Activated CD4-positive, alpha-beta T cell treated with anti-CD3 and anti-CD28 coated beads, Interleukin-2, amount 50 U/mL, for 1 hour (primary cell): ENCODE results near the gene EPB41L1.

ENCODE experiments used
- DNase-seq: peaks from one replicate; pipeline ENCODE4 v3.0.0-alpha.2; 2020

Gene EPB41L1

DNA sequence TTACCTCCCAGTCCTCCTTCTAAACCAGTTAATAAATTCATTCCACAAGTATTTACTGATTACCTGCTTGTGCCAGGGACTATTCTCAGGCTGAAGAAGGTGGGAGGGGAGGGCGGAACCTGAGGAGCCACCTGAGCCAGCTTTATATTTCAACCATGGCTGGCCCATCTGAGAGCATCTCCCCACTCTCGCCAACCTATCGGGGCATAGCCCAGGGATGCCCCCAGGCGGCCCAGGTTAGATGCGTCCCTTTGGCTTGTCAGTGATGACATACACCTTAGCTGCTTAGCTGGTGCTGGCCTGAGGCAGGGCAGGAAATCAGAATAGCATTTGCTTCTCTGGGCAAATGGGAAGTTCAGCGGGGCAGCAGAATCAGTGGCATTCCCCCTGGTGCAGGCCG, 76.8 kb downstream of the EPB41L1 start:
- DNase-seq: no peak

DNA sequence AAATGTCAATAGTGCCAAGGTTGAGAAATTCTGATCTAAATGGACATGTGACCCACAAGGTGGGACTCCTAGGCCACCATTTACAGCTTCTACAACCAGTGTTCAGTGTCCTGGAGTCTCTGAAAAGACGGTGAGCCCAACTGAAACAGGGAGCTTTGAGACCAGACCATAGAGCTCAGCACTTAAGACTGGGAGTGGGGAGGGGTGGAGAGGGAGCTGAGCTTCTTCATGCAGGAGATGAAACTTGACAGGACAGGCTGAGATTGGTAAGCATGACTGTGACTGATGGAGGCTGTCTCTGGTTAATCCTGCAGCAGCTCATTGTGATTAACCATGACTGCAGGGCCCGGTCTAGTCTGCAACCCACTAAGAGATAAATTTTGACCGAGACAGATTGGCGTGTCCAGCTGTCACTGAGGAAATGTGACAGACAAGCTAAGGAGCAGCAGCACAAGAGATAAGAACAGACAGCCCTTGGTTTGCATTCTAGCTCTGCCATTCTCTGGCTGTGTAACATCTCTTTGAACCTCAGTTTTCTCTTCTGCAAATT, 80.3 kb downstream of the EPB41L1 start:
- no peak for DNase-seq

DNA sequence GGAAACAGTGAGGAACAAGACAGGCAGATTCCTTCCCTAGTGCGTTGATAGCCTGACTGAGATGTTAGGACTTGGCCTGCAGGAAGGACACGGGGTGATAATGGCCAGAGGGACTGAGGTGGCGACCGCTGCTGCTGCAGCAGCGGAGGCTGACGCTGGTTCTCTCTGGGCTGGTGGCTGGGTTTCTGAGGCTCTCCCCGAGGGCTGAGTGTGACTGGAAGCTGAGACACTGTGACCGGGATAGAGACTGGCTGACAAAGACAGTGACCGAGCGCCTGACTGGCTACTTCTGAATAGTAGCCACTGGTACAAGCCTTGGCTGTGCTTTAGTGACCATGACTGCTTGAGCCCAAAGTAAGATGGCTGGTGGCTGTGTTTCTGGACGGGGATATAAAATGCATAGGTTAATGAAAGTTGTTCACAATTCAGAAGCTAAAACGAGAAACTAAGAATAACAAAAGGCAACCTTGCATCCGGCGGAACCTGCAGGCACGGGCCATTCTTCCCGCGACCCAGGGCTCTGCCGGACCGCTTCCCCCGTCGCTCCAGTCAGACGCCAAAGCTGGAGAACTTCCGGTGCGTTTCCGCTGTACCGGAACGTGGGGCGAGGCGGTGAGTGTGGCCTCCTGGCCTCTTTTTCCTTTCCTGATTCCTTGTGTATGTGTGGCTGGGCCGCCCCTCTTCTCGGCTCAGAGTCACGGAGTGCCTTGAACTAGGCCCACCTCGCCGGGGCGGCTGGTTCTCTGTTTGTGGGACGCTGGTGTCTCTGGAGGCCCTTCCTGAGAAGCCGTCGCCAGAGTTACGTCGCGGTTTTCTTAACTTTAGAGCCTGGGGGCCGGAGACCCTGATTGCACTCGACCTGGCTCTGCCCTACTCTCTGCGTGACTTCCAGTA, 81.6 kb downstream of the EPB41L1 start, which contains the start of gene AAR2:
AAR2 (plus strand) TSS at position 587 of the 894 bp plus-strand sequence. CDS start 3,391 bp downstream, outside the sequence.
- peak; percentile 73 for DNase-seq

DNA sequence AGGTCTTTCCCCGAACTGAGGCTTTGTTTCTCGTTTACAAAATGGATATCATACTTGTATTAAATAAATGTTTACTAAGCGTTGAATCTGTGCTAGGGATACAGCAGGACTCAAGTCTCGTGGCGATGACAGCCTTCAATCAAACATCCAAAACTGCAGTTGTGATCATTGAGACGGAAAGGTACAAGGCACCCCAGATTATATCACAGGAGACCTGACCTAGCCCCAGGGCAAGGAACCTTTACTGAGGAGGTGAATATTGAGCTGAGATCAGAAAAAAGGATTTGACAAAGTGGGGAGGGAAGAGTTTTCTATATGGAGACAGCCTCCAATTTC, 82.2 kb downstream of the EPB41L1 start:
- no peak for DNase-seq

DNA sequence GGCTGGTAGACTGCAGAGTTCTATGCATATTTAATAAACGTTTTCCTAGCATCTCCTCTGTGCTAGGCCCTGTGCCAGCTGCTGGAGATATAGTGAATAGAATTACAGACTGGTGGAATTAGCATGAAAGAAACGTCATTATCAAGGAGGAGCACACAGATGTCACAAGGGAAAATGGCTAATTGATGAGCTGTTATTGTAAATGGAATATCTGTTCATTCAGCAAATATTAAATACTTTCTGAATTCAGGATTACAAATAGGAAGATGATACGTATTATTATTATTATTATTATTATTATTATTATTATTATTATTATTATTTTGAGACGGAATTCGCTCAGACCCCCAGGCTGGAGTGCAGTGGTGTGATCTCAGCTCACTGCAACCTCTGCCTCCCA, 82.9 kb downstream of the EPB41L1 start:
- DNase-seq: no peak

DNA sequence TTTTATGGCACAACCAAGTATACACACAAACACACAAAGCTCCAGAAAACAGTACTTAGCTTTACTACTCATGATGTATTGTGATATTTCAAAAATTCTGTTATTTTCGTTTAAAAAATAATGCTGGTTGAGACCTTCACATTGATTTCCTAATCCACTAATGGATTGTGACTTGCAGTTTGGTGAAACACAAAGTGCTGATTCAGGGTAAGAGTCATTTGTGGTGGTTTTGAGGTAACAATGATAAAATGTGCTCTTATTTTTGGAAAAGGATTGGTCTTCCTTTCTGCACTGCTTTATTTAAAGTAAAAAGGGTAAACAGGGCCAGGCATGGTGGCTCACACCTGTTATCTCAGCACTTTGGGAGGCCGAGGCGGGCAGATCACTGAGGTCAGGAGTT, 83.6 kb downstream of the EPB41L1 start:
- no peak for DNase-seq

DNA sequence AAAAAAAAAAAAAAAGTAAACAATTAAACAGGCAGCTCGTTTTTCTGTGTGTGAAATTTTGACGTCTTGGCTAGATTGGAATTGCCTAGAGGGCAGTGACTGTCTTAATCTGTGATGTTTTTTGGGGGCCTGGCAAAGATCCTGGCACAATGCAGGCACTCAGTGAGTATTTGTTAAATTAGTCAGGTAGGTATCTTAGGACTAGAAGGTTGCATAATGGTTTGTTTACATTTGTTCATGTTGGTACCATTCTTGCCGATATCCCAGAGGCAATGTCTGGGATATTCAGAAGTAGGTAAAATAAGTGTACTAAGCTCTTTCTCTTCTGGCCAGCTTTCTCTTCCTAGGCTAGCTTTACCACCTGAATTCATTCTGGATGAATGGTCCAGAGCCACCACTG, 84.2 kb downstream of the EPB41L1 start:
- no peak for DNase-seq

DNA sequence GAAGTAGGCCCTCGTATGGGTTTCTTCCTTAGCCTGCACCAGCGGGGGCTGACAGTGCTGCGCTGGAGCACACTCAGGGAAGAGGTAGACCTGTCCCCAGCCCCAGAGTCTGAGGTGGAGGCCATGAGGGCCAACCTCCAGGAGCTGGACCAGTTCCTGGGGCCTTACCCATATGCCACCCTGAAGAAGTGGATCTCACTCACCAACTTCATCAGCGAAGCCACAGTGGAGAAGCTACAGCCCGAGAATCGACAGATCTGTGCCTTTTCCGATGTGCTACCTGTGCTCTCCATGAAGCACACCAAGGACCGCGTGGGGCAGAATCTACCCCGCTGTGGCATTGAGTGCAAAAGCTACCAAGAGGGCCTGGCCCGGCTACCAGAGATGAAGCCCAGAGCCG, 85.5 kb downstream of the EPB41L1 start:
- DNase-seq: no peak

DNA sequence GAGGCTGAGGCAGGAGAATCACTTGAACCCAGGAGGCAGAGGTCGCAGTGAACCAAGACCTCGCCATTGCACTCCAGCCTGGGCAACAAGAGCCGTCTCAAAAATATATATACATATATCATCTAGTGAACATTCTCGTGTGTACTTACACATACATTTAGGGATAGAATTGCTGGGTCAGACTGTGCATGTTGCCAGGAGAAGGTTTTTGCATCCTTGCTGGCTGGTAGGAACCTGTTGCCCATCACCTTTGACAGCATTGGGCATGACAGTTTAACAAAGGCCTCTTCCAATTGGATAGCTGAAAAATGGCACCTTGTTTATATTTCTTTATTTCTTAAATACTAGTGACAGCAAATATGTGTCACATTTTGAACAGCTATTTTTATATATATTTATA, 87.1 kb downstream of the EPB41L1 start:
- no peak for DNase-seq

DNA sequence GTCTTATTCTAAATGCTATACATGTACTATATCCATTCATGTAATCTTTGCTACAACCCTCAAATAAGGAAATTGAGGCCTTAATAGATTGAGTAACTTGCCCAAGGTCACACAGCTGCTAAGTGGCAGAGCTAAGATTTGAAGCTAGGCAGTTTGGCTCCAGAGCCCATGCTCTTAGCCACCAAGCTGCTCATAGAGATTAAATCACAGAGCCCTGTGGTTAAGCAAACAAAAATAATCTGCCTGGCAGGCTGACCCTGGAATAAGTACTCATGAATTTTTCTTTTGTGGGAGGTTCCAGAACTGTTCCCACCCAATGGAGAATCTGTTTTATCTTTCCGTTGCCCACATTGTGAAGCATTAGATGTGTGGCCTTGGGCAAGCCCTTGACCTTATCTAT, 89.2 kb downstream of the EPB41L1 start:
- DNase-seq: no peak

DNA sequence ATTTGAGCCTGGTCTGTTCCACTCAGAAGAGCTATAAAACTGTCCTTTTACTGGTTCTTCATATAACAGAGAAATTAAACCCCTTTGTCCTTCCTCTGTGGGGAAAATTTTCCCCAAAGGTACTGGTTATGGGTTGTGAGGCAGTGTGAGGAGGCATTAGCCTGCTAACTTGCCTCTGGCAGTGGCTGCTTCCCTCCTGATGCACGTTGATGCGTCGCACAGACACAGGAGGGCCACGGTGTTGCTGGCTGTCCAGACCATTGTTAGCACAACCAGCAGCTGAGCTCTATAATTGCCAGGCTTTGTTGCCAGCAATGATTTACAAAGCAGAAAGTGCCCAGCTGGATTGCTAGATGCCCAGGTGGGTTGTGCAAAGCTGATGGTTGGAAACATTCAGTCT, 91.9 kb downstream of the EPB41L1 start:
- DNase-seq: no peak

DNA sequence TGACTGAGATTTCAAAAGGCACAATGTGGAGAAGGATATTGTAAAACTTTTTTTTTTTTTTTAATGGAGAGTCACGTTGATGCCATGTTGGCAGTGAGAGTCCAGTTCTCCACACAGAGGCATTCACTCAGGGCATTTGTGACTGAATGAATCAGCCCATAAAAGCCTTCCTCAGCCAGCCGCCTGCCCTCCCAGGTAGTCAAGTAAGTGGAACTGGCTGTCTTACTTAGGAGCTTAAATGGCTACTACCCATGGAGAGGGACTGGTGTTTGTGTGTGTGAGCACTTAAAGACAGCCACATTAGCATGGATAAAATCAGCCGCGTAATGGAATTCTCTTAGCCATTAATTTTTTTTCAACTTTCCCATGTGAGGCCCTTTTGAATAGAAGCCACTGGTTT, 94.3 kb downstream of the EPB41L1 start:
- DNase-seq: no peak

DNA sequence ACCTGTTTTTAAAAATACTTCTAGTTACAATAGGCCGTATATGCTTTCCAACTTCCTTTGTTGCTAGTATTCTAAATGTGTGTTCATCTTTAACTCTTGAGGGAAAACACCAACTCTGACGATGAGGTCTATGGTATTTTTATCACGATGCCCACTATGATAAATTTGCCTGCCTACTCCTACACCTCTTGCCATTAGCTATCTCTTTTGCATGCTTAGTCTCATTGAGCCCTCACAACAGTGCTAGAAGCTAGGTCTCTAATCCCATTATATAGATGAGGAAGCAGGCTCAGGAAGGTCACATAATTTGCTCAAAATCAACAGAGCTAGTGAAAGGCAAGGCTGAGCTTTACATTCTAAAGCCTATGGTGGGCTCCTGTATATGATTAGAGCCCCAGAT, 94.9 kb downstream of the EPB41L1 start:
- no peak for DNase-seq

DNA sequence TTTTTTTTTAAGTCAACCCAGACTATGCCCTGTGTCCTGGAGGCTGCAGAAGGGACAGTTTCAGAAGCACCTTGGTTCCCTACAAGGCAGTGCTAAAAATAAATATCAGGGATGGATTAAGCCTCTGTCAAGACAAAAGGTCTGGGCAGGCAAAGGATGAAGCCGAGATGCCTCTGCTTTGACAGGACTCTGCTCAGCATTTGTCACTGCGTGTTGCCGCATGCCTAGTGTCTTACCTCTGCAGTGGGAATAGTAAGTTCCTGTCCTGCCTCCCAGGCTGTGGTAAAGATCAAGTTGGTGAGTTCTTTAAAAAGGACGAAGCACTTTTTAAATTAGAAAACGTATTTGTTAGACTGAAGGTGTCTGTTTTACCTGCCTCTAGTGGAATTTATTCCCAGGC, 96.9 kb downstream of the EPB41L1 start:
- no peak for DNase-seq

DNA sequence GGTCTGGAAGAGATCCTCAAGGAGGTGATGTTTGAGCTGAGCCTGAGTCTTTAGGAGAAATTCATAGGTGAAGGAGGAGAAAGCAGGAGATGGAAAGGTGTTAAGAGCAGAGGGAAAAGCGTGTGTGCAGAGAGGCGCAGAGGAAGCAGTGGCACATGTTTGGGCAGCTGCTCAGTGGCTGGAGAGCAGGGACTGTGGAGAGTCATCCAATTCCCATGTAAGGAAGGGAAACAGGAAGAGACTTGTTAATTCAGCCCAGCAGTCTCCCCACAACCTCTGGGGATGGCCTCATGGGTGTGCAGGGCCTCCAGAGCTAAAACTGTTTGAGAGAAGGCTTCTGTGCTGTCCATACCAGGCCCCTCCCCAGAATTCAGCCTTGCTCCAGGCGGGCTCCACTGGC, 98.0 kb downstream of the EPB41L1 start:
- DNase-seq: no peak

DNA sequence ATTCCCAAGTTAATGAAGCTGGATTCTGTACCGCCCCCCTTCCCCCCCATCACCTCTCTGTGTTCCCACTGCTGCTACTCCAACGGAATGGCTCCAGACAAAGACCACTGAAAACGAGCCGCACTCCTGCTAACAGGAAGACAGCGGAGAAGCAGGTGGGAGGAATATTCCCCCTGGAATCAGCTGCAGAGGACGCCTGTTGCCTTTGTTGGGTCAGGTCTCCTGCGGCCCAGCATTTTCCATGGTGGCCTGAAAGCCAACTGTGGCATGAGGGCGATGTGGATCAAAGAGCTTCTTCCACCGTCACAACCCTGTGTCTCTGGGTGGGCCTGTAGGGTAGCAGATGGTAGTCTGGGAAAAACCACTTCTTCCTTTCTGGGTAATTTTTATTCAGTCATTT, 98.5 kb downstream of the EPB41L1 start:
- no peak for DNase-seq

DNA sequence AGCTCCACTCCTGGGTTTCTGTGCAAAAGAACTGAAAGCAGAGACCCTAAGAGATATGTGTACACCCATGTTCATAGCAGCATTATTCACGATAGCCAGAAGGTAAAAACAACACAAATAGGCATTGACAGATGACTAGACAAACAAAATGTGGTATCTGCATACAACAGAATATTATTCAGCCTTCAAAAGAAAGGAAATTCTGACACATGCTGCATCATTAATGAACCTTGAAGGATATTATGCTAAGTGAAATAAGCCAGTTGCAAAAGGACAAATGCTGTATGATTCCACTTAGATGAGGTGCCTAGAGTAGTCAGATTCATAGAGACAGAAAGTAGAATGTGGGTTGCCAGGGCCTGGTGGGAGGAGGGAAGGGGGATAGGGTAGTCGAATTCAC, 99.5 kb downstream of the EPB41L1 start:
- DNase-seq: no peak

DNA sequence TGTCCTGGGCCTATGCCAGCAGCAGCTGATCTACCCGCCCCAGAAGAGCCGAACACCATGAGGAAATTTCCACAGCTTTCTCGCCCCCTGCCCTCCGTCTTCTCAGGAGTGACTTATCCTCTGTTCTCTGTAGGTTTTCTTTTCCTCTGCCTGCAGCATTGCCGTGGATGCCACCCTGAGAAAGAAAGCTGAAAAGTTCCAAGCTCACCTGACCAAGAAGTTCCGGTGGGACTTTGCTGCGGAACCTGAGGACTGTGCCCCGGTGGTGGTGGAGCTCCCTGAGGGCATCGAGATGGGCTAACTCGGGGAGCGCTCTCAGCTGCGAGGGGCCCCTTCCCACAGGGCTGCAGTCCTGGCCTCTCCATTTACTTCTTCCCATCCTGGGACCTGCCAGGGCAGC, 100.9 kb downstream of the EPB41L1 start:
- no peak for DNase-seq

DNA sequence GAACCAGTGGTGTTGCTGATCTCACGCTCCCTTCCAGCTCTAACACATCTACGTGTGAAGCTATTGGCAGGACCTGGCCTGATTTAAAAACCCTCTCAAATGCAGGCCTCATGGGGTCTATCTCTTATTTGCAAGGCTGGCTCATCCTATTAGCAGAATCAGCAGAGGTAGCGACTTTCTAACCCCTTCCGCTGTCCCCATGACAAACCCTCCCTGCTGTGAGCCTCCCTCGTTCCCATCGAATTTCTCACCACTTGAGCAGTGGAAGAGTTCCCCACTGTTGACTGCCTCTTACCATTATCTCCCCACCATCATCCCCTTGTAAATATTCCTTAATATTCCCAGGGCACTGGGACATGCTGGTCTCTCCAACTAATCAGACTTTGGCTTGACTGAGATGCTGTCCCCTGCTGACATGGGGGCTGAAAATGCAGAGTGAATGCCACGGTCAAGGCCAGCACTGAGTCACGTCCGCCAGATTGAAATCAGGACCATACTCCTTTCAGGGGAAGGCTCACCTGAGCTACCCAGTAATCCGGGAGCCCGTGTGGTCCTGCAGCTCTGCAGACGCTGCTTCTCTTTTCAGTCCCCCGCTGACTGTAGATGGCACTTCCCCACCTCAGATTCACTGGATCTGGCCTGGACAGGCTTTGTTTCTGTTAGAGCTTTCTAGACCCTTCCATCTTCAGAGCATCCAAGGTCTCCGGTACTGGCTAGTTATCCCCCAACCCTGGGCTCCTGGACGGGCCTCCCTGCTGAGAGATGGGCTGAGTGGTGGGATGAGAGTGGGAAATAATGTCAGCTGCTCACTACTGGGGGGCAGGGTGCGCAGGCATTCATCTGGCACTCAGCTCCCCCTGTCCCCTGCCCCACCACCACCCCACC, 104.9 kb downstream of the EPB41L1 start:
- DNase-seq: no peak

DNA sequence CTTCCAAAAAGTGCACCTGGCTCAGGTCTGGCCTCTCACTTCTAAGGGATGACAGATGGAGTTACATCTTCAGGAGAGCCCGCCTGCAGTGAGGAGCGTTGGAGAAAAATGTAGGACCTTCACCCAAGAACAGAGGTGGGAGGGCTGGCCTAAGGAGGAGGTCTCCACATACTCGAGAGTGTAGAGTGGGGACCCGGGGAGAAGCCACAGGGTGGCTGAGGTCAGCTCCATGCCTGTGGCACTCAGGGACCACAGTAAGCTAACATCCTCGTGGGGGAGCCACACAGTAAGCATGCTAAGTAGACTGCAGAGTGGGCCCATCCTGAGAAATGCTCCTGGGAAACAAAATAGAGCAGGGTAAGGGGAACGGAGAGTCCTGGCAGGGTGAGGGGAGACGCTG, 105.8 kb downstream of the EPB41L1 start:
- DNase-seq: no peak

DNA sequence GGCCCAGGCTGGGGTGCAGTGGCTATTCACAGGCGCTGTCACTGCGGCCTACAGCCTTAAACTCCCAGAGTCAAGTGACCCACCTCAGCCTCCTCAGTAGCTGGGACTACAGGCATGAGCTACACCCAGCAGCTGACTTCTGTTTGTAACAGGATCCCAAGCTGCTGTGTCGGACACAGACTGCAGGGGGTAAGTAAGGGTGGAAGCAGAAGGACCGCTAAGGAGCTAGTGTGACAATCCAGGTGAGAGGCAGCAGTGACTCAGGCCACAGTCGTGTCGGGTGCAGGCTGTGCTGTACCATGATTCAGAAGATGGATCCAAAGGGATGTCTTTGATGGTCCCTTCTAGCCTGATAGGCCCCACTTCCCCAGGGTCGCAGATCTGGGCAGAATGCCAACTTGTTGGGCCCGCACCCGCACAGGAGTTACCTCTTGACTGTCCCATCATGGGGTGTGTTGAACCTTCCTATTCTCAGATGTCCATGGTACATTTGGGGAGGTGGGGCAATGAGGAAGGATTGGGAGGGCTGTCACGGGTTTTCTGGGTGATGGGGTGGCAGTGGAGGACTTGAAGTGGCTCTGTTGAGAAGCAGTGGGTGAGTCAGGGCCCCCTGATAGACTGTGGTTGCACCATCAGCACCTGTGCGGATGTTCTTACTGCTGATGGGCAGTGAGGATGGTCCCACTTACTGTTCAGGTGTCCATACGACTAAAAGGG, 107.0 kb downstream of the EPB41L1 start:
- DNase-seq: no peak

DNA sequence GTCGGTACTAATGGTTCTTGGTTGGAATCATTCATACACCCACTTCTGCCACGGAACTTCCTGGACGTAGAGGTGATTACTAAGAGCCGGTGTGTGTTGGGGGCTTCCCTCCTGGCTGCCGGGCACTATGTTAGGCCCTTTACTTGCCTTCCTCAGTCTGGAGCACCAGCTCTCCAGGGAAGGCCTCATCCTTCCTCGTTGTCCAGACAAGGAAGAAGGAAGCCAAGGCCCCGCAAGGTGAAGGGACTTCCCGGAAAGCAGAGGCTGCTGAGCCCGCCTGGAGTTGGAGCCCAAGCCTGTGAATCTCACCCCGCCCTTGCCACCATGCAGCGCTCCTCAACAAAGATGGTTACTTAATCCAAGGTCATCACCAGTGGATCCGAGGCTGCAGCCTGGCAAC, 107.9 kb downstream of the EPB41L1 start:
- DNase-seq: no peak
